ENCODE data around the gene SH3RF1. TPM values are rescaled to one million over a fixed set of nuclear protein-coding genes. Genes with fewer than 3 reads are reported as not detected.

Gene SH3RF1
- total and polyA plus RNA-seq, 2 experiments from 2014 or later, result 7.8 to 12.4 TPM

DNA sequence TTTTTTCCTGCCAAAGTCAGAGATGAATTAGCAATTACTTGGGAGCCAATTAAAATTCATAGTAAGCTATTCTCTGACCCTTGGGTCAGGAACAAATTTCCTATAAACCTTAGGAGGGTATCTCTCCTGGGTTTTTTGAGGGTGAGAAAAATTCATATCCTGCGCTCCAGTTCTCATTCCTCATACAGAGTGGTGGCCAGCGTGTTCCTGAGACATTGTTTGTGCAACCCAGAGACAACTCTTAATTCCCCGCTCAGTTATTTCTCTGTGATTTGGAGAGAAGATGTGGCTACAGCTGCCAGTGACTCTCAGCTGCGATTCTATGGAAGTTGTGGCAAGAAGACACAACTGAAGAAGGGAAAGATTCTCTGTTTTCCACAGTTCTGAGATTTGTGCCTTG is 222.8 kb downstream of the SH3RF1 start:
- Histone ChIP-seq H3F3A (replicated peaks; ENCODE audit: low read depth) (no peaks in the 10 kb centered on the region), H2AFZ (peak overlapping the region; percentile 53; the same call in 1 of the 2 replicates), H3K4me1 (ENCODE audit: insufficient read depth) (peaks cover 8% of the 10 kb centered on the region; the same call in 1 of the 2 replicates), H3K27me3 (ENCODE audit: insufficient read depth) (no peaks in the 10 kb centered on the region), H3K4me3 (no peak overlapping the region), H3K36me3 (ENCODE audit: insufficient read depth) (no peaks in the 10 kb centered on the region), H3K4me2 (no peak overlapping the region), H3K27ac (ENCODE audit: low read depth) (no peak overlapping the region), H4K20me1 (replicated peaks; ENCODE audit: insufficient read depth) (no peaks in the 10 kb centered on the region), H3K79me2 (replicated peaks; ENCODE audit: insufficient read depth) (no peaks in the 10 kb centered on the region), H3K9me2 (ENCODE audit: insufficient read depth) (no peaks in the 10 kb centered on the region)
- ATAC-seq (no peak), DNase-seq (ENCODE audit: low spot score) (no peak)
- Mint-ChIP-seq H3K27ac (no peak overlapping the region), H3K36me3 (ENCODE audit: low read depth) (no peaks in the 10 kb centered on the region), H3K4me1 (peaks cover 16% of the 10 kb centered on the region), H3K27me3 (ENCODE audit: insufficient read depth, low read depth, poor library complexity) (peaks cover 2% of the 10 kb centered on the region), H3K9me3 (no peaks in the 10 kb centered on the region), H3K4me3 (no peak overlapping the region)
- TF ChIP-seq NANOG (IDR thresholded peaks at IDR 0.05; ENCODE audit: borderline replicate concordance), result no peak
- no peak for TF ChIP-seq ZNF114 (CRISPR knock-in tag; IDR thresholded peaks at IDR 0.05)
- TF ChIP-seq CTCF (conservative IDR thresholded peaks at IDR 0.05; ENCODE audit: low read depth in 2 of 2), result no peak
- TF ChIP-seq, protein P1, sequence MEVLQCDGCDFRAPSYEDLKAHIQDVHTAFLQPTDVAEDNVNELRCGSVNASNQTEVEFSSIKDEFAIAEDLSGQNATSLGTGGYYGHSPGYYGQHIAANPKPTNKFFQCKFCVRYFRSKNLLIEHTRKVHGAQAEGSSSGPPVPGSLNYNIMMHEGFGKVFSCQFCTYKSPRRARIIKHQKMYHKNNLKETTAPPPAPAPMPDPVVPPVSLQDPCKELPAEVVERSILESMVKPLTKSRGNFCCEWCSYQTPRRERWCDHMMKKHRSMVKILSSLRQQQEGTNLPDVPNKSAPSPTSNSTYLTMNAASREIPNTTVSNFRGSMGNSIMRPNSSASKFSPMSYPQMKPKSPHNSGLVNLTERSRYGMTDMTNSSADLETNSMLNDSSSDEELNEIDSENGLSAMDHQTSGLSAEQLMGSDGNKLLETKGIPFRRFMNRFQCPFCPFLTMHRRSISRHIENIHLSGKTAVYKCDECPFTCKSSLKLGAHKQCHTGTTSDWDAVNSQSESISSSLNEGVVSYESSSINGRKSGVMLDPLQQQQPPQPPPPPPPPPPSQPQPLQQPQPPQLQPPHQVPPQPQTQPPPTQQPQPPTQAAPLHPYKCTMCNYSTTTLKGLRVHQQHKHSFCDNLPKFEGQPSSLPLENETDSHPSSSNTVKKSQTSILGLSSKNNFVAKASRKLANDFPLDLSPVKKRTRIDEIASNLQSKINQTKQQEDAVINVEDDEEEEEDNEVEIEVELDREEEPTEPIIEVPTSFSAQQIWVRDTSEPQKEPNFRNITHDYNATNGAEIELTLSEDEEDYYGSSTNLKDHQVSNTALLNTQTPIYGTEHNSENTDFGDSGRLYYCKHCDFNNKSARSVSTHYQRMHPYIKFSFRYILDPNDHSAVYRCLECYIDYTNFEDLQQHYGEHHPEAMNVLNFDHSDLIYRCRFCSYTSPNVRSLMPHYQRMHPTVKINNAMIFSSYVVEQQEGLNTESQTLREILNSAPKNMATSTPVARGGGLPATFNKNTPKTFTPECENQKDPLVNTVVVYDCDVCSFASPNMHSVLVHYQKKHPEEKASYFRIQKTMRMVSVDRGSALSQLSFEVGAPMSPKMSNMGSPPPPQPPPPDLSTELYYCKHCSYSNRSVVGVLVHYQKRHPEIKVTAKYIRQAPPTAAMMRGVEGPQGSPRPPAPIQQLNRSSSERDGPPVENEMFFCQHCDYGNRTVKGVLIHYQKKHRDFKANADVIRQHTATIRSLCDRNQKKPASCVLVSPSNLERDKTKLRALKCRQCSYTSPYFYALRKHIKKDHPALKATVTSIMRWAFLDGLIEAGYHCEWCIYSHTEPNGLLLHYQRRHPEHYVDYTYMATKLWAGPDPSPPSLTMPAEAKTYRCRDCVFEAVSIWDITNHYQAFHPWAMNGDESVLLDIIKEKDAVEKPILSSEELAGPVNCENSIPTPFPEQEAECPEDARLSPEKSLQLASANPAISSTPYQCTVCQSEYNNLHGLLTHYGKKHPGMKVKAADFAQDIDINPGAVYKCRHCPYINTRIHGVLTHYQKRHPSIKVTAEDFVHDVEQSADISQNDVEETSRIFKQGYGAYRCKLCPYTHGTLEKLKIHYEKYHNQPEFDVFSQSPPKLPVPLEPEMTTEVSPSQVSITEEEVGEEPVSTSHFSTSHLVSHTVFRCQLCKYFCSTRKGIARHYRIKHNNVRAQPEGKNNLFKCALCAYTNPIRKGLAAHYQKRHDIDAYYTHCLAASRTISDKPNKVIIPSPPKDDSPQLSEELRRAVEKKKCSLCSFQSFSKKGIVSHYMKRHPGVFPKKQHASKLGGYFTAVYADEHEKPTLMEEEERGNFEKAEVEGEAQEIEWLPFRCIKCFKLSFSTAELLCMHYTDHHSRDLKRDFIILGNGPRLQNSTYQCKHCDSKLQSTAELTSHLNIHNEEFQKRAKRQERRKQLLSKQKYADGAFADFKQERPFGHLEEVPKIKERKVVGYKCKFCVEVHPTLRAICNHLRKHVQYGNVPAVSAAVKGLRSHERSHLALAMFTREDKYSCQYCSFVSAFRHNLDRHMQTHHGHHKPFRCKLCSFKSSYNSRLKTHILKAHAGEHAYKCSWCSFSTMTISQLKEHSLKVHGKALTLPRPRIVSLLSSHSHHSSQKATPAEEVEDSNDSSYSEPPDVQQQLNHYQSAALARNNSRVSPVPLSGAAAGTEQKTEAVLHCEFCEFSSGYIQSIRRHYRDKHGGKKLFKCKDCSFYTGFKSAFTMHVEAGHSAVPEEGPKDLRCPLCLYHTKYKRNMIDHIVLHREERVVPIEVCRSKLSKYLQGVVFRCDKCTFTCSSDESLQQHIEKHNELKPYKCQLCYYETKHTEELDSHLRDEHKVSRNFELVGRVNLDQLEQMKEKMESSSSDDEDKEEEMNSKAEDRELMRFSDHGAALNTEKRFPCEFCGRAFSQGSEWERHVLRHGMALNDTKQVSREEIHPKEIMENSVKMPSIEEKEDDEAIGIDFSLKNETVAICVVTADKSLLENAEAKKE (CRISPR knock-in tag; IDR thresholded peaks at IDR 0.05), result no peak
- TF ChIP-seq EZH2phosphoT487 (IDR thresholded peaks at IDR 0.05; ENCODE audit: unreplicated experiment), result no peak
- TF ChIP-seq STAT1 (IDR thresholded peaks at IDR 0.05; ENCODE audit: unreplicated experiment), result no peak
- no peak for TF ChIP-seq REST (IDR thresholded peaks at IDR 0.05; ENCODE audit: unreplicated experiment)
- no peak for TF ChIP-seq EZH2 (IDR thresholded peaks at IDR 0.05; ENCODE audit: low read depth, unreplicated experiment)
- no peak for TF ChIP-seq POLR2AphosphoS5 (IDR thresholded peaks at IDR 0.05; ENCODE audit: low read depth)
- TF ChIP-seq ZNF331 (CRISPR knock-in tag; IDR thresholded peaks at IDR 0.05; ENCODE audit: low read depth), result no peak
- no peak for TF ChIP-seq CREB1 (CRISPR knock-in tag; IDR thresholded peaks at IDR 0.05; ENCODE audit: low read depth)
- no peak for TF ChIP-seq ETS1 (IDR thresholded peaks at IDR 0.05)
- TF ChIP-seq JUNB (IDR thresholded peaks at IDR 0.05; ENCODE audit: unreplicated experiment), result no peak

Data from GM23338 (cell line).